SK-N-MC (cell line): ENCODE data around the gene GNG12.

Experiments
- DNase-seq: peaks from one replicate; pipeline ENCODE4 v3.0.0-alpha.2; 2011; ENCODE audit warnings: low read depth, low spot score
- H3K27ac ChIP-seq: fragments of 200-600 bp; sonication (generic); 2 replicates; pipeline ENCODE4 v1.5.1; 2016; ENCODE audit warnings: mixed run types
- H3K36me3 ChIP-seq: fragments of 200-600 bp; sonication (generic); 2 replicates; pipeline ENCODE4 v1.6.1; 2017; ENCODE audit warnings: antibody characterized with exemption, low read length, mixed read lengths; ENCODE audit not compliant: insufficient read depth
- H3K4me3 ChIP-seq: fragments of 200-600 bp; sonication (generic); 2 replicates; pipeline ENCODE4 v1.5.1; 2016
- H3K9ac ChIP-seq: fragments of 200-600 bp; sonication (generic); 2 replicates; pipeline ENCODE4 v1.8.0; 2017; ENCODE audit warnings: mixed run types, mixed read lengths; ENCODE audit not compliant: insufficient read length
- H3K9me3 ChIP-seq: fragments of 200-600 bp; sonication (generic); 2 replicates; pipeline ENCODE4 v1.6.1; 2017; ENCODE audit warnings: low read depth, mild to moderate bottlenecking, antibody characterized with exemption, low read length, moderate library complexity, mixed read lengths
- EZH2 ChIP-seq: fragments of 200-600 bp; sonication (generic); IDR thresholded peaks from one replicate; pipeline ENCODE4 v1.6.1; 2017; ENCODE audit warnings: antibody characterized with exemption
- FOXP2 ChIP-seq: optimal IDR thresholded peaks from 2 replicates; pipeline ENCODE3; 2011; ENCODE audit warnings: mild to moderate bottlenecking, moderate library complexity; ENCODE audit not compliant: insufficient read depth; ENCODE audit errors: extremely low read length, control extremely low read depth
- POLR2AphosphoS5 ChIP-seq: IDR thresholded peaks from 2 replicates; pipeline ENCODE4 v1.6.1; 2012; ENCODE audit warnings: mild to moderate bottlenecking, low read depth, low read length, borderline replicate concordance

The GNG12 gene

GRCh38 chr1:67683316-67683715 lies 150.0 kb downstream of the GNG12 start:
- no peaks in the 10 kb centered on the region for H3K9me3 ChIP-seq
- no peak overlapping the region for H3K27ac ChIP-seq
- no peak overlapping the region for H3K4me3 ChIP-seq
- DNase-seq: no peak
- no peak for TF ChIP-seq FOXP2
- no peak for TF ChIP-seq EZH2
- TF ChIP-seq POLR2AphosphoS5: no peak
- no peak overlapping the region for H3K9ac ChIP-seq
- H3K36me3 ChIP-seq: peaks cover 8% of the 10 kb centered on the region

GRCh38 chr1:67682659-67683197 lies 150.5 kb downstream of the GNG12 start:
- Histone ChIP-seq H3K9ac (no peak overlapping the region), H3K27ac (no peak overlapping the region), H3K4me3 (no peak overlapping the region), H3K9me3 (no peaks in the 10 kb centered on the region), H3K36me3 (peaks cover 5% of the 10 kb centered on the region)
- DNase-seq: no peak
- no peak for TF ChIP-seq FOXP2
- no peak for TF ChIP-seq EZH2
- TF ChIP-seq POLR2AphosphoS5: no peak

GRCh38 chr1:67680486-67680885 lies 152.8 kb downstream of the GNG12 start:
- DNase-seq: no peak
- H3K4me3 ChIP-seq: no peak overlapping the region
- no peak overlapping the region for H3K27ac ChIP-seq
- no peak for TF ChIP-seq EZH2
- no peak for TF ChIP-seq POLR2AphosphoS5
- no peak for TF ChIP-seq FOXP2
- H3K36me3 ChIP-seq: no peaks in the 10 kb centered on the region
- H3K9me3 ChIP-seq: no peaks in the 10 kb centered on the region
- H3K9ac ChIP-seq: no peak overlapping the region

- H3K4me3 ChIP-seq: no peak overlapping the region
- H3K9me3 ChIP-seq: no peaks in the 10 kb centered on the region
- TF ChIP-seq POLR2AphosphoS5 (no peak), EZH2 (no peak), FOXP2 (no peak)
- H3K27ac ChIP-seq: no peak overlapping the region
- no peak for DNase-seq
- no peaks in the 10 kb centered on the region for H3K36me3 ChIP-seq
- H3K9ac ChIP-seq: no peak overlapping the region
Measured at GRCh38 chr1:67679691-67680090, 153.6 kb downstream of the GNG12 start.

- no peak for DNase-seq
- no peaks in the 10 kb centered on the region for H3K9me3 ChIP-seq
- no peak overlapping the region for H3K4me3 ChIP-seq
- H3K36me3 ChIP-seq: no peaks in the 10 kb centered on the region
- TF ChIP-seq FOXP2 (no peak), POLR2AphosphoS5 (no peak), EZH2 (no peak)
- no peak overlapping the region for H3K9ac ChIP-seq
- H3K27ac ChIP-seq: no peak overlapping the region
Measured at GRCh38 chr1:67677930-67678329, 155.3 kb downstream of the GNG12 start.

- Histone ChIP-seq H3K9ac (no peak overlapping the region), H3K4me3 (no peak overlapping the region), H3K27ac (no peak overlapping the region), H3K36me3 (no peaks in the 10 kb centered on the region), H3K9me3 (no peaks in the 10 kb centered on the region)
- no peak for DNase-seq
- TF ChIP-seq EZH2 (no peak), FOXP2 (no peak), POLR2AphosphoS5 (no peak)
Measured at GRCh38 chr1:67677408-67677807, 155.9 kb downstream of the GNG12 start.

GRCh38 chr1:67676946-67677345 lies 156.3 kb downstream of the GNG12 start:
- DNase-seq: no peak
- no peak overlapping the region for H3K4me3 ChIP-seq
- no peaks in the 10 kb centered on the region for H3K36me3 ChIP-seq
- no peak overlapping the region for H3K9ac ChIP-seq
- H3K27ac ChIP-seq: no peak overlapping the region
- H3K9me3 ChIP-seq: no peaks in the 10 kb centered on the region
- TF ChIP-seq FOXP2: no peak
- TF ChIP-seq POLR2AphosphoS5: no peak
- no peak for TF ChIP-seq EZH2

- H3K9ac ChIP-seq: no peak overlapping the region
- no peaks in the 10 kb centered on the region for H3K36me3 ChIP-seq
- no peak overlapping the region for H3K4me3 ChIP-seq
- TF ChIP-seq POLR2AphosphoS5 (no peak), FOXP2 (no peak), EZH2 (no peak)
- DNase-seq: no peak
- no peak overlapping the region for H3K27ac ChIP-seq
- H3K9me3 ChIP-seq: no peaks in the 10 kb centered on the region
Measured at GRCh38 chr1:67676287-67676686, 157.0 kb downstream of the GNG12 start.

- Histone ChIP-seq H3K4me3 (no peak overlapping the region), H3K27ac (no peak overlapping the region), H3K9ac (no peak overlapping the region), H3K9me3 (no peaks in the 10 kb centered on the region), H3K36me3 (no peaks in the 10 kb centered on the region)
- DNase-seq: no peak
- TF ChIP-seq POLR2AphosphoS5 (no peak), EZH2 (no peak), FOXP2 (no peak)
Measured at GRCh38 chr1:67675800-67676199, 157.5 kb downstream of the GNG12 start.
